ENCODE measurements around the gene KCNMB4. TPM values are rescaled to one million over a fixed set of nuclear protein-coding genes. Genes with fewer than 3 reads are reported as not detected.

KCNMB4 gene
- total RNA-seq, 6 experiments from 2014 or later, result 0.16 to 1.1 (median 0.22) TPM

GRCh38 chr12:70402597-70402996 lies 36.5 kb downstream of the KCNMB4 start:
- no peaks in the 10 kb centered on the region for H3K9me3 Mint-ChIP-seq
- no peak overlapping the region for H3K4me3 Mint-ChIP-seq
- TF ChIP-seq CTCF (IDR thresholded peaks at IDR 0.05), result 0 out of 2 replicates have a peak, but pooled peaks have one; percentile 11
- peaks cover 2% of the 10 kb centered on the region; the same call in 1 of the 2 replicates for H3K27me3 Mint-ChIP-seq (ENCODE audit: insufficient read depth)
- DNase-seq, result no peak
- H3K36me3 Mint-ChIP-seq (ENCODE audit: low read depth), result no peaks in the 10 kb centered on the region
- H3K27ac Mint-ChIP-seq, result no peak overlapping the region
- H3K4me1 Mint-ChIP-seq (ENCODE audit: low read depth), result no peaks in the 10 kb centered on the region

- H3K4me3 Mint-ChIP-seq, result no peak overlapping the region
- peaks cover 2% of the 10 kb centered on the region; the same call in 1 of the 2 replicates for H3K27me3 Mint-ChIP-seq (ENCODE audit: insufficient read depth)
- no peaks in the 10 kb centered on the region for H3K4me1 Mint-ChIP-seq (ENCODE audit: low read depth)
- no peak overlapping the region for H3K27ac Mint-ChIP-seq
- no peak for DNase-seq
- no peaks in the 10 kb centered on the region for H3K9me3 Mint-ChIP-seq
- no peak for TF ChIP-seq CTCF (IDR thresholded peaks at IDR 0.05)
- H3K36me3 Mint-ChIP-seq (ENCODE audit: low read depth), result no peaks in the 10 kb centered on the region
Measured at GRCh38 chr12:70403826-70404225, 37.7 kb downstream of the KCNMB4 start.

GRCh38 chr12:70408004-70408790 lies 42.1 kb downstream of the KCNMB4 start:
- no peak for DNase-seq
- no peaks in the 10 kb centered on the region for H3K4me1 Mint-ChIP-seq (ENCODE audit: low read depth)
- H3K36me3 Mint-ChIP-seq (ENCODE audit: low read depth), result no peaks in the 10 kb centered on the region
- no peak overlapping the region for H3K27ac Mint-ChIP-seq
- no peak for TF ChIP-seq CTCF (IDR thresholded peaks at IDR 0.05)
- H3K4me3 Mint-ChIP-seq, result no peak overlapping the region
- H3K9me3 Mint-ChIP-seq, result no peaks in the 10 kb centered on the region
- H3K27me3 Mint-ChIP-seq (ENCODE audit: insufficient read depth), result no peaks in the 10 kb centered on the region; the same call in none of the 2 replicates

- TF ChIP-seq CTCF (IDR thresholded peaks at IDR 0.05), result no peak
- peaks cover 7% of the 10 kb centered on the region; the same call in 1 of the 2 replicates for H3K4me1 Mint-ChIP-seq (ENCODE audit: low read depth)
- no peak overlapping the region for H3K4me3 Mint-ChIP-seq
- no peaks in the 10 kb centered on the region; the same call in 1 of the 2 replicates for H3K9me3 Mint-ChIP-seq
- no peak overlapping the region for H3K27ac Mint-ChIP-seq
- no peaks in the 10 kb centered on the region for H3K36me3 Mint-ChIP-seq (ENCODE audit: low read depth)
- no peaks in the 10 kb centered on the region; the same call in none of the 2 replicates for H3K27me3 Mint-ChIP-seq (ENCODE audit: insufficient read depth)
- no peak for DNase-seq
Measured at GRCh38 chr12:70415987-70416386, 49.9 kb downstream of the KCNMB4 start.

GRCh38 chr12:70417121-70417520 lies 51.0 kb downstream of the KCNMB4 start:
- DNase-seq, result no peak
- peaks cover 9% of the 10 kb centered on the region; the same call in 1 of the 2 replicates for H3K4me1 Mint-ChIP-seq (ENCODE audit: low read depth)
- H3K36me3 Mint-ChIP-seq (ENCODE audit: low read depth), result 0 out of 2 replicates have a peak, but pooled peaks cover 4% of the 10 kb centered on the region
- no peak for TF ChIP-seq CTCF (IDR thresholded peaks at IDR 0.05)
- no peak overlapping the region for H3K27ac Mint-ChIP-seq
- H3K27me3 Mint-ChIP-seq (ENCODE audit: insufficient read depth), result no peaks in the 10 kb centered on the region; the same call in 1 of the 2 replicates
- no peaks in the 10 kb centered on the region; the same call in none of the 2 replicates for H3K9me3 Mint-ChIP-seq
- no peak overlapping the region for H3K4me3 Mint-ChIP-seq
